ENCODE measurements around the gene LYL1. TPM values are rescaled to one million over a fixed set of nuclear protein-coding genes. Genes with fewer than 3 reads are reported as not detected.

The LYL1 gene
- total RNA-seq, 1 experiment from 2014 or later: 0.63 TPM

- no peak overlapping the region for H3K4me2 ChIP-seq (ENCODE audit: insufficient read depth, insufficient read length, low read length)
- H3K23me2 ChIP-seq (ENCODE audit: insufficient read length, low read depth, low read length, poor library complexity, severe bottlenecking): no peaks in the 10 kb centered on the region
- H3K18ac ChIP-seq (ENCODE audit: insufficient read length, low read depth, low read length): no peak overlapping the region
- H3K27ac ChIP-seq (ENCODE audit: insufficient read length, low read depth, low read length): no peak overlapping the region
- H3K79me2 ChIP-seq (ENCODE audit: insufficient read depth, low read length): peaks cover 47% of the 10 kb centered on the region; the same call in 1 of the 2 replicates
- H2BK5ac ChIP-seq (ENCODE audit: insufficient read length, low read length): no peak overlapping the region
- peaks cover 5% of the 10 kb centered on the region for H3K79me1 ChIP-seq (ENCODE audit: insufficient read depth, low read depth, low read length, poor library complexity, severe bottlenecking)
- H2AK5ac ChIP-seq (ENCODE audit: insufficient read length, low read length): no peak overlapping the region
- Mint-ChIP-seq H3K36me3 (ENCODE audit: insufficient read depth in 1 of 3, low read depth in 3 of 3) (peaks cover 5 to 39% (median 13%) of the 10 kb centered on the region in 3 experiments; a peak in 6 of 7 replicates), H3K9me3 (no peaks in the 10 kb centered on the region), H3K27me3 (ENCODE audit: low read depth) (no peaks in the 10 kb centered on the region), H3K4me1 (peaks cover 6 to 14% of the 10 kb centered on the region in 2 experiments; a peak in 3 of 4 replicates), H3K4me3 (no peak overlapping the region), H3K27ac (peak overlapping the region in 2 of 3 experiments; percentile 13 to 78; a peak in 2 of 7 replicates)
- H2BK12ac ChIP-seq (ENCODE audit: insufficient read length, low read depth, low read length): no peak overlapping the region
- TF ChIP-seq CTCF (conservative IDR thresholded peaks at IDR 0.05): no peak
- H2BK20ac ChIP-seq (ENCODE audit: low read depth, low read length, poor library complexity, severe bottlenecking): no peak overlapping the region
- no peaks in the 10 kb centered on the region for H3K4me1 ChIP-seq (ENCODE audit: insufficient read depth, low read length)
- H3K23ac ChIP-seq (ENCODE audit: insufficient read length, low read depth, low read length): no peak overlapping the region
- no peak overlapping the region for H2BK120ac ChIP-seq (ENCODE audit: low read depth, low read length, poor library complexity, severe bottlenecking)
- no peak overlapping the region for H3K4ac ChIP-seq (ENCODE audit: low read depth, low read length)
- H3K9me3 ChIP-seq (ENCODE audit: control insufficient read depth, low read depth, low read length): no peaks in the 10 kb centered on the region
- H3K9ac ChIP-seq (ENCODE audit: extremely low read depth, insufficient read length, low read length): no peak overlapping the region
- H3K27me3 ChIP-seq (ENCODE audit: insufficient read depth, low read length): no peaks in the 10 kb centered on the region
- H4K5ac ChIP-seq (ENCODE audit: insufficient read length, low read depth, low read length): no peak overlapping the region
- peak; percentile 18 for DNase-seq
- H3K14ac ChIP-seq (ENCODE audit: insufficient read depth, low read length): no peak overlapping the region
- no peak overlapping the region for H3K56ac ChIP-seq (ENCODE audit: insufficient read length, low read depth, low read length)
- no peak overlapping the region for H3T11ph ChIP-seq (ENCODE audit: low read length)
- H2BK15ac ChIP-seq (ENCODE audit: low read depth, low read length): no peak overlapping the region
- no peaks in the 10 kb centered on the region for H4K20me1 ChIP-seq (ENCODE audit: control insufficient read depth, insufficient read depth, insufficient read length)
- no CpG with 5 or more reads among the region's 1 CpG for WGBS (ENCODE audit: extremely low coverage, insufficient read length, low lambda C conversion rate)
- H4K91ac ChIP-seq (ENCODE audit: insufficient read length, low read depth, low read length): no peak overlapping the region
- no peak overlapping the region for H2AFZ ChIP-seq (ENCODE audit: low read length)
- H4K8ac ChIP-seq (replicated peaks; ENCODE audit: insufficient read length, low read depth, low read length): no peak overlapping the region
Measured at GRCh38 chr19:13128583-13128982, 25.9 kb upstream of the LYL1 start.

All from H9 (cell line).